Stomach (tissue), 4 donors: Measurements from ENCODE around the gene NUP35.

Experiments
- CTCF ChIP-seq, 7 experiments: fragments of 450-650 bp in 4 of 7; fragments of 200-600 bp in 3 of 7; sonication (generic) in 3 of 7; IDR thresholded peaks; one replicate each; pipeline ENCODE4 v1.5.1; 2016 to 2019; ENCODE audit warnings: antibody characterized with exemption in 7 of 7, control low read depth in 2 of 7, mild to moderate bottlenecking in 1 of 7
- POLR2AphosphoS5 ChIP-seq, 3 donors: sonication (generic); formaldehyde crosslinking; IDR thresholded peaks; one replicate each; pipeline ENCODE4 v1.6.1; 2016; ENCODE audit warnings: antibody characterized with exemption in 3 of 3

GRCh38 chr2:183081911-183082310, 42.3 kb upstream of the NUP35 start:
- TF ChIP-seq CTCF (IDR thresholded peaks at IDR 0.05) (no peak), POLR2AphosphoS5 (IDR thresholded peaks at IDR 0.05) (no peak)
